Liver (tissue), 9 donors: Measurements from ENCODE around the gene COG7. TPM values are rescaled to one million over a fixed set of nuclear protein-coding genes. Genes with fewer than 3 reads are reported as not detected.

Experiments used
- DNase-seq: peaks from one replicate; pipeline ENCODE4 v3.0.0-alpha.2; 2017; ENCODE audit warnings: low spot score
- H3K27ac ChIP-seq, 2 donors: one replicate each; pipeline ENCODE4 v1.7.0; 2013; ENCODE audit warnings: inconsistent platforms in 2 of 2, low read length in 2 of 2, control low read depth in 1 of 2, low read depth in 1 of 2, mild to moderate bottlenecking in 1 of 2
- H3K27me3 ChIP-seq, 4 donors: one replicate each; pipeline versions ENCODE4 v1.6.1 to v1.7.0; 2013; ENCODE audit warnings: low read length in 3 of 4, inconsistent platforms in 1 of 4, mild to moderate bottlenecking in 1 of 4, moderate library complexity in 1 of 4; ENCODE audit not compliant: control insufficient read depth in 4 of 4, insufficient read depth in 4 of 4
- H3K36me3 ChIP-seq, 4 donors: one replicate each; pipeline versions ENCODE4 v1.6.1 to v1.7.0; 2013; ENCODE audit warnings: low read length in 3 of 4, mild to moderate bottlenecking in 3 of 4, low read depth in 1 of 4, moderate library complexity in 1 of 4; ENCODE audit not compliant: control insufficient read depth in 4 of 4, insufficient read depth in 3 of 4
- H3K4me1 ChIP-seq, 4 donors: one replicate each; pipeline versions ENCODE4 v1.6.1 to v1.7.0; 2013; ENCODE audit warnings: low read length in 3 of 4, mild to moderate bottlenecking in 3 of 4, moderate library complexity in 1 of 4; ENCODE audit not compliant: control insufficient read depth in 4 of 4, insufficient read depth in 4 of 4
- H3K4me3 ChIP-seq, 3 donors: one replicate each; pipeline versions ENCODE4 v1.6.1 to v1.7.0; 2013; ENCODE audit warnings: low read length in 3 of 3, control low read depth in 1 of 3, low read depth in 1 of 3, mild to moderate bottlenecking in 1 of 3
- H3K9ac ChIP-seq, 2 donors: one replicate each; pipeline ENCODE4 v1.7.0; 2013; ENCODE audit warnings: low read length in 2 of 2, mild to moderate bottlenecking in 2 of 2, moderate library complexity in 2 of 2, control low read depth in 1 of 2, low read depth in 1 of 2
- H3K9me3 ChIP-seq, 4 donors: one replicate each; pipeline versions ENCODE4 v1.6.1 to v1.7.0; 2013; ENCODE audit warnings: low read length in 3 of 4; ENCODE audit not compliant: control insufficient read depth in 4 of 4
- CTCF ChIP-seq: fragments of 150-350 bp; IDR thresholded peaks from 2 replicates; pipeline ENCODE4 v1.5.1; 2017; ENCODE audit warnings: improper control_type of control experiment, low read depth, low read length; ENCODE audit not compliant: missing input control
- EGR1 ChIP-seq, 2 donors: IDR thresholded peaks; 2 replicates each; pipeline ENCODE4 v1.6.1; 2016 to 2018; ENCODE audit warnings: antibody characterized with exemption in 2 of 2, low read depth in 2 of 2
- FOXA1 ChIP-seq: IDR thresholded peaks from 2 replicates; pipeline ENCODE4 v1.6.1; 2016; ENCODE audit warnings: antibody characterized with exemption
- GABPA ChIP-seq, 2 donors: IDR thresholded peaks in 1 of 2; conservative IDR thresholded peaks in 1 of 2; 2 replicates each; pipeline ENCODE4 v1.6.1; 2016; ENCODE audit warnings: antibody characterized with exemption in 2 of 2, mild to moderate bottlenecking in 1 of 2, moderate library complexity in 1 of 2
- HNF4G ChIP-seq: IDR thresholded peaks from 2 replicates; pipeline ENCODE4 v1.6.1; 2016; ENCODE audit warnings: antibody characterized with exemption
- JUND ChIP-seq, 2 donors: IDR thresholded peaks; 2 replicates each; pipeline ENCODE4 v1.6.1; 2016; ENCODE audit warnings: antibody characterized with exemption in 2 of 2
- MAX ChIP-seq: IDR thresholded peaks from 2 replicates; pipeline ENCODE4 v1.6.1; 2016; ENCODE audit warnings: antibody characterized with exemption
- NR2F2 ChIP-seq: IDR thresholded peaks from 2 replicates; pipeline ENCODE4 v1.6.1; 2016; ENCODE audit warnings: antibody characterized with exemption
- RAD21 ChIP-seq, 2 donors: IDR thresholded peaks; 2 replicates each; pipeline ENCODE4 v1.6.1; 2016; ENCODE audit warnings: antibody characterized with exemption in 2 of 2, mild to moderate bottlenecking in 2 of 2
- REST ChIP-seq: IDR thresholded peaks from 2 replicates; pipeline ENCODE4 v1.6.1; 2016; ENCODE audit warnings: antibody characterized with exemption, mild to moderate bottlenecking
- RXRA ChIP-seq, 2 donors: IDR thresholded peaks; 2 replicates each; pipeline ENCODE4 v1.6.1; 2017 to 2018; ENCODE audit warnings: antibody characterized with exemption in 2 of 2, mild to moderate bottlenecking in 1 of 2
- SP1 ChIP-seq: IDR thresholded peaks from 2 replicates; pipeline ENCODE4 v1.6.1; 2018; ENCODE audit warnings: antibody characterized with exemption, mild to moderate bottlenecking
- TAF1 ChIP-seq: conservative IDR thresholded peaks from 2 replicates; pipeline ENCODE4 v1.6.1; 2016; ENCODE audit warnings: antibody characterized with exemption, mild to moderate bottlenecking
- YY1 ChIP-seq: IDR thresholded peaks from 2 replicates; pipeline ENCODE4 v1.6.1; 2016; ENCODE audit warnings: antibody characterized with exemption, mild to moderate bottlenecking
- ZBTB33 ChIP-seq: IDR thresholded peaks from 2 replicates; pipeline ENCODE4 v1.6.1; 2016; ENCODE audit warnings: antibody characterized with exemption
- WGBS: extraction: QIAGEN DNeasy Blood & Tissue Kit; methylation state at CpG from one replicate; pipeline ENCODE4 v1.1.7; 2013; 5-methylcytosine and 5-hydroxymethylcytosine counted together
- polyA plus RNA-seq, 2 donors: library from polyadenylated mRNA; stranded (reverse) in 1 of 2; unstranded in 1 of 2; fragments of 200-250 nt in 1 of 2; fragments of >200 nt in 1 of 2; fragmentation: Nextera tagmentation in 1 of 2; extraction: Ambion mirVana in 1 of 2; gene quantifications; one replicate each; pipeline versions ENCODE4 v1.2.1 to v1.2.3, GENCODE V29; 2013 to 2015
- total RNA-seq, 2 donors: library from RNA; depleted of rRNA; stranded (reverse); fragments of >200 nt; gene quantifications; one replicate each; pipeline ENCODE4 v1.2.3, GENCODE V29; 2014
- TF ChIP-seq, protein P1 (sequence below): IDR thresholded peaks from 2 replicates; pipeline ENCODE4 v1.6.1; 2016; ENCODE audit warnings: antibody characterized with exemption
- donor health status: healthy.
- donor health status: healthy.
- donor health status: healthy.
- donor health status: healthy.
- donor health status: healthy.

COG7 gene
- total and polyA plus RNA-seq, 4 donors = 5.1 to 11.4 (median 6.6) TPM

- TF ChIP-seq EGR1 (IDR thresholded peaks at IDR 0.05; ENCODE audit: low read depth in 2 of 2) = no peak
- TF ChIP-seq NR2F2 = no peak
- TF ChIP-seq HNF4G = no peak
- TF ChIP-seq SP1 = no peak
- no peak for TF ChIP-seq RXRA (IDR thresholded peaks at IDR 0.05)
- no peak for TF ChIP-seq CTCF
- TF ChIP-seq REST = no peak
- TF ChIP-seq YY1 = no peak
- Histone ChIP-seq H3K27ac (no peak overlapping the region), H3K36me3 (peaks cover 5 to 54% (median 25%) of the 10 kb centered on the region in 4 donors), H3K4me1 (no peaks in the 10 kb centered on the region), H3K27me3 (no peaks in the 10 kb centered on the region), H3K9me3 (no peaks in the 10 kb centered on the region), H3K9ac (no peak overlapping the region), H3K4me3 (no peak overlapping the region)
- no peak for DNase-seq
- WGBS = 99% methylated on average over 2 of the region's 2 CpGs
Observed at GRCh38 chr16:23397464-23397863, 55.5 kb downstream of the COG7 start.

GRCh38 chr16:23395732-23396131, 57.3 kb downstream of the COG7 start:
- Histone ChIP-seq H3K9me3 (no peaks in the 10 kb centered on the region), H3K27me3 (no peaks in the 10 kb centered on the region), H3K4me1 (no peaks in the 10 kb centered on the region), H3K27ac (no peak overlapping the region), H3K36me3 (peaks cover 8 to 65% (median 31%) of the 10 kb centered on the region in 4 donors), H3K9ac (no peak overlapping the region), H3K4me3 (no peak overlapping the region)
- TF ChIP-seq ZBTB33 (no peak), JUND (IDR thresholded peaks at IDR 0.05) (no peak), MAX (no peak), GABPA (IDR thresholded peaks at IDR 0.05 in 1 of 2, conservative IDR thresholded peaks at IDR 0.05 in 1 of 2) (no peak), EGR1 (IDR thresholded peaks at IDR 0.05; ENCODE audit: low read depth in 2 of 2) (no peak), FOXA1 (no peak), CTCF (no peak), RAD21 (IDR thresholded peaks at IDR 0.05) (no peak), TAF1 (no peak), HNF4G (no peak)
- TF ChIP-seq, protein P1, sequence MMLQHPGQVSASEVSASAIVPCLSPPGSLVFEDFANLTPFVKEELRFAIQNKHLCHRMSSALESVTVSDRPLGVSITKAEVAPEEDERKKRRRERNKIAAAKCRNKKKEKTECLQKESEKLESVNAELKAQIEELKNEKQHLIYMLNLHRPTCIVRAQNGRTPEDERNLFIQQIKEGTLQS = no peak
- no peak for DNase-seq
- WGBS = 97% methylated on average over 6 of the region's 6 CpGs
